HG03103 (cell line): Measurements from ENCODE around the gene HIVEP3.
A peak's percentile ranks its signal among the peaks of the same experiment; 100 is the strongest.

ENCODE experiments used
- ATAC-seq: cut with Tn5 transposase; IDR thresholded peaks from one replicate; pipeline ENCODE4 v1.9.1; 2021; ENCODE audit warnings: low read depth; ENCODE audit not compliant: unreplicated experiment

Gene HIVEP3

DNA sequence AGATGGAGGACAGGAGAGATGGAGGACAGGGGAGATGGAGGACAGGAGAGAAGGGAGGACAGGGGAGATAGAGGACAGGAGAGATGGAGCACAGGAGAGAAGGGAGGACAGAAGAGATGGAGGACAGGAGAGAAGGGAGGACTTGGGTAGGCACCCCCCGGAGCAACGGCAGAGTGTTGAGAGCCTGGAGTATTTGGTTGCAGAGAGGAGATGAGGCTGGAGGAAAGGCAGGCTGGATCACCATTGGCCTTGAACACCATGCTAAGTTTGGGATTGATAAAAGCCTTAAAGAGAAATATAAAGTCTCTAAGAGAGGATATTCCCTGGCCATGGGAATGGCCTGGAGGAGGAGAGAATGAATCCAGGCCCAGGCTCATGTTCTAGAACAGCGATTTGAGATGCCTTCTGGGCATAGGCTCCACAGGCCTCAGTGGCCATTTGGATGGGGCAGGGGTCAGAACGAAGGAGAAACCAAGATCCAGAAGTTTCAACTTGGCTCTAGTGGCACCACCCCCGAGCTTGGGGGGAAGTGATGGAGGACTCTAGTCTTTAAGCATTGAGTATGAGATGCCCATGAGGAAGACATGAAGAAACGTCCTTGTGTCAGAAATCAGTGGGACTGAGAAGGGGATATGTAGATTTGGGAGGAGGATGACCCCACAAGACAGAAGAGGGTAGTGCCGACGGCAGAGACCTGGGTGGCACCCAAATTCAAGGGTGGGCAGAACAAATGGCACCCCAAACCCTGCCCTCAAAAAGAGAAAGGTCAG is 386.3 kb downstream of the HIVEP3 start:
- no peak for ATAC-seq

DNA sequence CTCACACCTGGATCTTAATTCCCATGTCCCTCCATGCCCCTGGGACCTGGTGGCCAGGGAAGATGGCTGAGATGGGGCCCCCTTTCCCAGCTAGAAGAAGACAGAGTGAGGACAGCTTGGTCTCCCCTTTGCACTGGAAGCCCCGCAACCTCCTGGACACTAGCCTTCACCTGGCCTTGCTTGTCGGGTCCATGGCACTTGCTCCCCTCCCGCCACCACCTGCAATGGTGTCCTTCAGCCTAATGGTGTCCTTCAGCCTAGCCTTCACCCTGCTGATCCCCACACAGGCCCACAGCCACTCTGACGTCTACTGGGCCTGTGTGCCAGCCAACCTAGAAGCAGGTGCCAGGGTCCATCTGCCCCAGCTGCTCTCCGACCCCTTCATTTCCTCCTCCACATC is 388.3 kb downstream of the HIVEP3 start:
- ATAC-seq, result no peak

DNA sequence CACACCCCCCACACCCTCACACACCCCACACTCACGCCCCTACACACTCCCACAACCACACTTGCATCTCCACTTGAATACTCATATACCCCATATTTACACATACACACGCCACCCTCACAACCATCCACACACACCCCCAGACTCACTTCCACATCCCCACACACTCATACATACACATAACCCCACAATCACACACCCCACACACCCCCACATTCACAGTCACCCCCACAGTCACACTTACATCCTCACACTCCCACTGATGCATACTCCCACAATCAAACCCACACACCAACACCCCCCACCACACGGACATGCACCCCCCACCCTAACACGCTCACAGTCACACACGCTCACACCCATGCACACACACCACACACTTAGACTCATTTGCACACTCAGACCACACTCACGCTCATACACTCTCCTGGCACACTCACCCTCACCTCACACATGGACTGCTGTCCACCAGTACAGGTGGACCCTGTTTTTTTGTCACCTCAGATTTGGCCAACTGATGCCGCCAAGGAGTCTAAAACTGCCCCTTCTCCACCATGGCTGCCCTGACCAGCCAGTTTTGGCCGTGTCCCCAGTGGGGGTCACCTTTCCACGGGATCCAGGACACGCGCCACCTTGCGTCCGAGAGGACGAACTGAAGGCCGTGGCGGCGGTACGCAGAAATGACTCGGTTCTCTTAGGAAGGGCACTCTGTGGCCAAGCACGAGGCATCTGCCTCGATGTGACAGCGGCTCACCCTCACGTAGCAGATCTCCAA is 388.9 kb downstream of the HIVEP3 start:
- no peak for ATAC-seq

DNA sequence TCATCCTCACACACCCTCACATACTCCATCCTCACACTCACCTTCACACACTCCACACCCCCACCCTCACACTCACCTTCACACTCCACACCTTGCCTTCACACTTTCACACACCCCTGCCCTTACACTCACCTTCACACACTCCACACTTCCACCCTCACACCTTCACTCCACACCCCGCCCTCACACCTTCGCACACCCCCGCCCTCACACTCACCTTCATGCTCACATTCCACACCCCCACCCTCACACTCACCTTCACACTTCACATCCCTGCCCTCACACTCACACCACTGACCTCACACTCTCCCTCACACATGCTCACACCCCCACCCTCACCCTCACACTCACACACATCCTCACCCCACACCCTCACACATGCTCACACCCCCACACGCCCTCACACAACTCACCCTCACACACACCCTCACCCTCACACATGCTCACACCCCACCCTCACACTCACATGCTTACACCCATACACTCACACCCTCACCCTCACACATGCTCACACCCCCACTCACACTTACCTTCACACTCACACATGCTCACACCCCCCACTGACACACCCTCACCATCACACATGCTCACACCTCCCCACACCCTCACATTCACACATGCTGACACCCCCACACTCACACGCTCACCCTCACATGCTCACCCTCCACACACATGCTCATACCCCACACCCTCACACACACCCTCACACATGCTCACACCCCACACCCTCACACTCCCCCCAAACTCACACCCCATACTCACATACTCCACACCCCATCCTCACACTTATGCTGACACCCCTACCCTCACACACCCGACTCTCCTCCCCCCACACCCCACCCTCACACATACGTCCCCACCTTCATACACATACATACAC is 389.8 kb downstream of the HIVEP3 start:
- no peak for ATAC-seq

DNA sequence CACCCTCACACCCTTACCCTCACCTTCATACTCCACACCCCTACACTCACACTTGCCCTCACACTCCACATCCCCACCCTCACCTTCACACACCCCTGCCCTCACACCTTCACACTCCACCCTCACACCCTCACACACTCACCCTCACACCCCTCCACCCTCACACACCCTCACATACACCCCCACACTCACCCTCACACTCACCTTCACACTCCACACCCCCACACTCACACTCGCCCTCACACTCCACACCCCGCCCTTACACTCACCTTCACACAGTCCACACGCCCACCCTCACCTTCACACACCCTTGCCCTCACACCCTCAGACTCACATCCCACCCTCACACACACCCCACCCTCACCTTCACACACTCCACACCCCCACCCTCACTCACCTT is 390.6 kb downstream of the HIVEP3 start:
- no peak for ATAC-seq

DNA sequence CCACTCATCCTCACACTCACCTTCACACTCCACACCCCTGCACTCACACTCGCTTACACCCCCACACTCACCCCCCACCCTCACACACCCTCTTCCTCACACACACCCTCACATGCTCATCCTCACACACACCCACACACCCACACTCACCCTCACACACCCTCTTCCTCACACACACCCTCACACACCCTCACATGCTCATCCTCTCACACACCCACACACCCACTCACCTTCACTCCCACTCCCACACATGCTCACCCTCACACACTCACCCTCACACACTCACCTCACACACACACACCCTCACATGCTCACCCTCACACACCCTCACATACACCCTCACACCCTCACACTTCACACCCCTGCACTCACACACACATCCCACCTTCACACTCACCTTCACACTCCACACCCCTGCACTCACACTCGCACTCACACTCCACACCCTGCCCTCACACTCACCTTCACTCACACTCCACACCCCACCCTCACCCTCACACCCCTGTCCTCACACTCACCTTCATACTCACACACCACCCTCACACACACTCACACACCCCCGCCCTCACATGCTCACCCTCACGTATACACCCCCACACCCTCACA is 391.7 kb downstream of the HIVEP3 start:
- no peak for ATAC-seq

DNA sequence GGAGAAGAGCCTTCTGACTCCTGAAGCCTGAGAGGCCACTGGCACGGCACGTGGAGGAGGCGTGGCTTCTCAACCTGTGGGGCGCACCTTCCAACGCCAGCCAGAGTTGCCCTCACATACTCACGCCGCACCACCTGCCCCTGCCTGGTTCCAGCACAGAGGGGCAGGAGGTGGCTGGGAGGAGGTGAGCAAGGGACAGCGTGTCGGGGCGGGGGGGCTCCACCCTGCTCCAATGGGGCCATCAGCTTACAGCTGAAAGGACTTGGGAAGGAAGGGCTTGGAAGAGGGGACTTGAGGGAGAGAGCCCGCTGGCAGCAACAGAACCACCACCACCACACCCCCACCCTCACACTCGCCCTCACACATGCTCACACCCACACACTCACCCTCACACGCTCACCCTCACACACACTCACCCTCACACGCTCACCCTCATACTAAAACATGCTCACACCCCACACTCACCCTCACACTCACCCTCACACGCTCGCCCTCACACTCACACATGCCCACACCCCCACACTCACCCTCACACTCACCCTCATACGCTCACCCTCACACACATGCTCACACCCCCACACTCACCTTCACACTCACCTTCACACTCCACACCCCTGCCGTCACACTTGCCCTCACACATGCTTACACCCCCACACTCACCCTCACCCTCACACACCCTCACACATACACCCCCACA is 392.7 kb downstream of the HIVEP3 start:
- ATAC-seq, result no peak

DNA sequence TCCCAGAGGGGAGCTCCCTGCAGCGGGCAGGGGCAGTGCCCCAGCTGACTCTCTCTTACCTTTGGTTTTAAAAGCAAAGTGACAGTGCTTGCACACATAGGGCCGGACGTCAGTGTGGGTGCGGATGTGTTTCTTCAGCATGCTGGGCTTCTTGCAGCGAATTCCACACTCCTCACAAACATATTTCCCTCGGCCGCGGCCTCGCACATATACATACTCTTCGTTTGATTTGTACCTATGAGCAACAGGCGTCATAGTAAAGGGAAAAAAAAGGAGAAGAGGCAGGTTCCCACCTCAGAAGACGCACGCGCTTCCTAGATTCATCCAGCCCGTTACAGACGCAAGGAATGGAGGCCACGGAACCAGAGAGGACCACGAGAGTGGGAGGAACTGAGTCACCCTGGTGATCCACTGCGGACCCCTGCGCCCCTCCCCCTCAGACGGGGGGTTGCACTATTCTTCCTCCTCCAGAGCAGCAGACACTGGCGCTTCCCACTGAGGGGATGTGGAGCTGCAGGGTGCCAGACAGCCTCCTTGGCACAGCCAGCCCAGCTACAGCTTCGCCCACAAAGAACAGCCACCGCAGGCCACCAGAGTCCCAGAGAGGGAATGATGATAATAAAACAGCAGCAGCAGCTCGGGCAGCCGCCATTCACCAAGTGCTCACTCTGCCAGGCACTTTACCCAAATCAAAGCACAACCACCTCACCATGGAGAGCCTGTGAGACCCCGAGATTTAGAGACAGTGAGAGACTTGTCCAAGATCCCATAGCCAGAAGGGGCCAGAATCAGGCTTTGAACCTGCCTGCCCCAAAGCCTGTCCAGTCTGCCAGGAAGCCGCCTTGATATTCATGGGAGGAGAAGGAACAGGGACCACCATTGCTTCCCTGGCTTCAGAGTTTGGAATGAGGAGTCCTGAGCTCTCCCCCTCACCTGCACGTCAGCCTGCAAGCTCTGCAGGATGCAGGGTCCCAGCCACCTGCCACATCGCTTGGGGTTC is 393.7 kb downstream of the HIVEP3 start:
- no peak for ATAC-seq

DNA sequence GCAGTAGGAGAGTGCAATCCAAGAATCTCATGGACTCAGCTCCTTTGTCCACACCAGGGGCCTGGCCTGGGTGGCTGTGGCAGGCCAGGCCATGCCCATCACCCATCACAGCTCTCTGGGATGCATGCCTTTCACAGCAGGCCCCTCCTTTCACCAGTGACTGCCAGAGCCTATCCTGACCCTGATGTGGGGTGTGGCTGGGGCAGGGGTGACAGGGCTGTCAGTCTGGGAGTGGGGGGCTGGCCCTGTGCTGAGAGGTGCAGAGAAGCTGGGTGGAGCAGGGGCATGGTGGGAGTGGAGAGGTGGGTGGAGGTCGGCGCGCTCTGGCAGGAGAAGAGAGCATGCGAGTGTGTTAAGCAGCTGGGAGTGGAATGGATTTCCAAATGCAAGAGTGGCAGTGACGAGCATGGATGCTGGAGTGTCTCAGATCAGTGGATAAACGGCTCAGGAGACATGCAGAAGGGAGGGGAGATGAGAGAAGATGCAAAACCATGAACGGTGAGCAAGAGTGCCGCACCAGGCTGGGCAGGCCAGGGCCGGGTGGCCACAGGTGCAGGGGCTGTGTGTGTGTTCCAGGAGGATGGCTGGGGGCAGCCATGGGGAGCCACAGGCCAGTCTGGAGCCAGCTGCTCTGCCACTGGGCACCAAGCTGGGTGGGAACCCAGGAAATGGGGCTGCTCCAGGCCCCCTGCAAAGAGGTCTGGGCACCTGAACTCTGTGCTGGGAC is 394.6 kb downstream of the HIVEP3 start:
- ATAC-seq, result no peak

DNA sequence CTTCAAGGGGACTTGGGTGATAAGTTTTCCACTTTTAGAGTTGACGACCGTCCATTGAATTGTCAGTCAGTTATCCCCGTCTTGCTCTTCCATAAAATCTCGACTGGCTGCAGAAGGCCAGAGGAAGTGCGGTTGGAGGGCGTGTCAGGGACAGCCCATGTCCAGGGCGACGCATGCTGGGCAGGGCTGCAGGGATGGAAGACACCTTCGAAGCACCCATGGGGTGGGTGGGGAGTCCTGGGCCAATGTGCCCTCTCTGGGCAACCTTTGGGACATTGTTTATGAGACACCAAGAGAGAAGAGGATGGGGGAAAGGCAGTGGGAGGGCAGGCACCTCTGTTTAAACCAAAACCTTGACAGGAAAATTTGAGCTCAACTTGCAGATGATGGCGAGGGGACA is 395.7 kb downstream of the HIVEP3 start:
- ATAC-seq, result no peak

DNA sequence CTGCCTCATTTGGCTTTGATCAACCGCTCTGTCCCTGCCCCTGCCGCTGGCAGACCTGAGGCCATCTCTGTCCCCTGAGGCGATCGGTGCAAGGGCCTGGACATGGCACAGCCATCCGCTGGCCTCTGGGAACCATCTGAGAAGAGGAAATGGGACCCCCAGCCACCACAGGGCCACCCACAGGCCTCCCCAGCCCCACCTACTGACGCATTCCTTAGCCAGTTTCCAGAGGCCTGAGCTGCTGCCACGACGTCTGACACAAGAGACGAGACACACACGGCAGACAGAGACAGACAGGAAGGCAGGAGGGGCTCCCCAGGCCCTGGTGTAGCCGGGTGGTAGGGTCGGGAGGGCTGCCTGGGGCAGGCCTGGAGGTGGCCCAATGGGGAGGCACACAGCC is 397.0 kb downstream of the HIVEP3 start:
- no peak for ATAC-seq

DNA sequence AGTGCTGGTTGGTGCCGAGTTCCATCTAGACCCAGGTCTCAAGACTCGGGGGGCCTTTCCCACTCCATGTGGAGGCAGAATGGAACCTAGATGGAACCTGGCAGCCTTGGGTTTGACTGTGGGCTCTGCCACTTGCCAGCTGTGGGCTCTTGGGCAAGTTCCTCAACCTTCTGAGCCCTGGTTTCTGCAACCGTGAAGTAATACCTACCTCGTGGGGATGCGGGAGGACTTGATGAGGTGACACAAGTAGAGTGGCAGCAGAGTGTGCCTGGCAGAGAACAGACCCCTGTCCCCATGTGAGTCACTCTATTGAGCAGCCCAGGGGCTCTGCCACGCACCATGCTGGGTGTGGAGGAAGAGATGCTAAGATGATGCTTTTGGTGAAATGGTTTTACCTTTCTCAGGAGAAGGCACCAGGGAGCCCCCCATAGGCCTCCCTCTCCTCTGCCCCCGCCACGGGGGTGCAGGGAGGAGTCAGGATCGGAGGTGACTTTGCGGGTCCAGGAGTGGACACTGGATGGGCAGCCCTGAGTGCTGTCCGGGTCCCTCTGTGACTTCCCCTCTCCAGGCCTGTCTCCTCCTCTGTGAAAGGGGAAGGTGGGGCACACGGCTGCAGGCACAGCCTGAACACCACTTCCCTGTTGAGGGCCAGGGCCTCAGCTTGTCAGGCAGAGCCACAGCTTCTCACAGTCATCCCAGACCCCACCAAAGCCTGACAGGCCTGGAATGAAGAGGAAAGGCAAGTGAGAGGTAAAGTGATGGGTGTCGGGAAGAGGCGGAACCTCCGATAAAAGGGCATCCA is 397.6 kb downstream of the HIVEP3 start:
- no peak for ATAC-seq

DNA sequence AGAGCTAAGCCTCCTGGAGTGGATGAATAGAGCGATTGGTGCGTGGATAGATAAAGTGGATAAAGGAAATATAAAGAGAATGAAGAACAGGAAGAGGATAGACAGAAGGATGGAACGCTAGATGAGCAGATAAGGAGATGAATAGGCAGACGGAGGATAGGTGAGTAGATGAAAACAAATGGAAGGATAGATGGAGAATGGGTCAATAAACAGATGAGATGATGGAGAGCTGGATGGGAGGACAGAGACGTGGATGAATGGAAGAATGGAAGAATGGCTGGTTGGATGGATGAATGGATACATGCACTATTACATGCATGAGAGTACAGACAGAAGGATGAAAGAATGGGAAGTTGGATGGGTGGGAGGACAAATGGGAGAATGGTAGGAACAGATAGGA is 399.1 kb downstream of the HIVEP3 start:
- no peak for ATAC-seq

DNA sequence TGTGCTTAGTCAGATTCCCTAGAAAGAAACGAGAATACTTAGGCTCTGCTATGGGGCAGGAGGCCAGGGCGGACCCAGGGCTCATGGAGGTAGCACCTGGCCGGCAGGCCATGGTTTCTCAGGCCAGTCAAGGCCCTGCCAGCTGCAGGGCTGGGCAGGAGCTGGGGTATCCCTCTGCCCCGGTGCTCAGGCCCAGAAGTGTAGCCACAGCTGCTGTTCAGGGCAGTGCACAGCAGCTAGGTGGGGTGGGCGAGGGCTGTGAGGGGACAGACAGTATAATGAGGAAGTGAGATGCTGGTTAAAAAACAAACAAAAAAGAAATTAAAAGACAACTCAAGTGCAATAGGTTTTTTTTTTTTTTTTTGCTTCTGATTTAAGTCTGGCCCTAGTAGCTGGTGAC is 400.3 kb downstream of the HIVEP3 start:
- ATAC-seq, result no peak

DNA sequence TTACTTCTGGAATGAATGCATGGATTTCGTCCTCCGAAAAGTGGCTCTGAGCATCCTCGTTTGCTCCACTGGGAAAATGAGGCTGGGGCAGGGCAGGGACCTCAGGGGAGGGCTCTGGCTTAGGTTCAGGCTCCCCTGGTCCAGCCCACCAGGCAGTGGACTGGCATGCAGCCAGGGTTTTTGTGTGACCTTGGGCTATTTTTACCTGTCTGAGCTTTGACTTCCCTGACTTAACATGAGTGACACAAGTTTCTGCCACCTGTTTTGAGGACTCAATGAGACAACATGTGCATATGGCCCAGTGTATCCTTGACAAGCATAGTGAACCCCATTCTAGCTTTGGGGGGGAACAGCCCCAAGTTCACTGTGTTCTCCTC is 401.7 kb downstream of the HIVEP3 start:
- ATAC-seq, result no peak

DNA sequence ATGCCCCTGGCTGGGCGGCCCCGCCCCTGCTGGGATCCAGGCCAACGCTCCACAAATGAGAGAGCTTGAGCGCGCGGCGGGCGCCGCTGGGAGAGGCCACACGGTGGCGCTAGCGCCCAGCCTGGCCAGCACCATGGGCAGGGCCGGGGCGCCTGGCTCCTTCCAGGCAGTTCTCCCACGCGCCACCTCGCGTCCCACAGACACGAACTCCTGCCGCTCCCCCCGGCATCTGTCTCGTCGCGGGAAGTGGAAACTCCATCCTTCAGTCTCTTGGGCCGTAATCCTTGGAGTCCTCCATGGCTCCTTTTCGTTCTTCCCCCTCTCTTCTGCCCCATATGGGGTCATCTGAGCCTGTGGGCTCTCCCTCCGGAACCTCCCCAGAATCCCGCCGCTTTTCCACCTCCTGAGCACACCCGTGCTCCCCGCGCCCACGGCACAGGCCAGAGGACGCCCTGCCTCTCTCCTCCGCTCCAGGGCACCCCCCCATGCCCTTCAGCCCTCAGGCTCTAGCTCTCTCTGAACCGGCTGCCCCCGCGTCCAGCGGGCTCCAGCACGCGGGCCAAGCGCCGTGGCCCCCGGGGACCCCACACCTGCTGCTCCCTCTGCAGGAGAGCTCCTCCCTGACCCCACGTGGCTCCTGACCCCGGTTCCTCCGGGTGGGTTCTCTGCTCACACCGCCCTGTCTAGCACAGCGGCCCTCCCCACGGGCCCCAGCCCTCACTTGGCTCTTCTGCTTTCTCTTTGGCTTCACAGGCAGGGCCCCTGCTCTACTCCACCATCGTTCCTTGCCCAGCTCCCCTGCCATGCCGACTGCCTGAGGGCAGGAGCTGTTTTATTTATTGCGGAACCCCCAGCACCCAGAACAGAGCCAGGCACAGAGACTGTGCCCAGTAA is 402.3 kb downstream of the HIVEP3 start:
- peak; percentile 64 for ATAC-seq

DNA sequence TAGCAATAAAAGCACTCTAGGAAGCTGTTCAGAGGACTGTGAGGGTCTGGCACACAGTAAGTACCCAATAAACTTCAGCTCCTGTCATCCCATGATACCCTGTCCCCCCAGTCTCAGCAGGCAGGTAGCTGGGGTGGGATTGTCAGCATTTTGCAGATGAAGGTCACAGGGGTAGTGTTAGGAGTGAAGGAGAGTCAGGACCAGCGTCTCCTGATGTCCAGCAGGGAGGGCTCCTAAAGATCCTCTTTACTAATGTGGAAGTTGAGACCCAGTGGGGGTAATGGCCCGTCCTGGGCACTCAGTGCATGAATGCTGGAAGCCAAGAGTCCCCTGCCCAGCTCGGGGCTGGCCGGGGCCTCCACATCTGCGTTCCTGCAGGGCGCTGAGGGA is 402.9 kb downstream of the HIVEP3 start:
- ATAC-seq, result no peak
